Ishikawa (cell line): Measurements from ENCODE around the gene BMP6.

Experiments
- CEBPB ChIP-seq: IDR thresholded peaks from 2 replicates; pipeline ENCODE4 v1.6.1; 2012
- CREB1 ChIP-seq: IDR thresholded peaks from 2 replicates; pipeline ENCODE4 v1.6.1; 2012; ENCODE audit warnings: low read depth
- EGR1 ChIP-seq: IDR thresholded peaks from 2 replicates; pipeline ENCODE4 v1.6.1; 2012
- EP300 ChIP-seq: IDR thresholded peaks from 2 replicates; pipeline ENCODE4 v1.6.1; 2012; ENCODE audit warnings: borderline replicate concordance
- FOXM1 ChIP-seq: IDR thresholded peaks from 2 replicates; pipeline ENCODE4 v1.6.1; 2012; ENCODE audit warnings: low read depth, borderline replicate concordance
- MAX ChIP-seq: IDR thresholded peaks from 2 replicates; pipeline ENCODE4 v1.6.1; 2012
- NFIC ChIP-seq: IDR thresholded peaks from 2 replicates; pipeline ENCODE4 v1.6.1; 2012
- RAD21 ChIP-seq: IDR thresholded peaks from 2 replicates; pipeline ENCODE4 v1.6.1; 2012; ENCODE audit warnings: low read depth
- TAF1 ChIP-seq: IDR thresholded peaks from 2 replicates; pipeline ENCODE4 v1.6.1; 2012; ENCODE audit warnings: low read depth, mild to moderate bottlenecking
- TCF12 ChIP-seq: IDR thresholded peaks from 2 replicates; pipeline ENCODE4 v1.6.1; 2012; ENCODE audit warnings: low read depth
- TEAD4 ChIP-seq: IDR thresholded peaks from 2 replicates; pipeline ENCODE4 v1.6.1; 2012
- USF1 ChIP-seq: IDR thresholded peaks from 2 replicates; pipeline ENCODE4 v1.6.1; 2012
- YY1 ChIP-seq: IDR thresholded peaks from 2 replicates; pipeline ENCODE4 v1.6.1; 2012; ENCODE audit warnings: low read depth
- ZBTB7A ChIP-seq: IDR thresholded peaks from 2 replicates; pipeline ENCODE4 v1.6.1; 2012; ENCODE audit warnings: low read depth
- TF ChIP-seq, protein P1 (sequence below): IDR thresholded peaks from 2 replicates; pipeline ENCODE4 v1.6.1; 2012; ENCODE audit warnings: low read depth, mild to moderate bottlenecking

BMP6 gene

GRCh38 chr6:7750197-7750596 lies 24.3 kb downstream of the BMP6 start:
- no peak for TF ChIP-seq ZBTB7A
- TF ChIP-seq EGR1 = no peak
- no peak for TF ChIP-seq RAD21
- TF ChIP-seq CREB1 = no peak
- no peak for TF ChIP-seq USF1
- TF ChIP-seq TAF1 = no peak
- TF ChIP-seq FOXM1 = no peak
- TF ChIP-seq TCF12 = no peak
- no peak for TF ChIP-seq EP300

GRCh38 chr6:7758456-7758855 lies 32.6 kb downstream of the BMP6 start:
- TF ChIP-seq FOXM1 (no peak), USF1 (no peak), TCF12 (no peak), CEBPB (no peak), NFIC (no peak), TEAD4 (no peak), MAX (no peak), TAF1 (no peak), EGR1 (no peak), ZBTB7A (no peak), YY1 (no peak), RAD21 (no peak), EP300 (no peak), CREB1 (no peak)

GRCh38 chr6:7759320-7759719 lies 33.4 kb downstream of the BMP6 start:
- no peak for TF ChIP-seq NFIC
- TF ChIP-seq TCF12 = no peak
- no peak for TF ChIP-seq TEAD4
- no peak for TF ChIP-seq YY1
- TF ChIP-seq ZBTB7A = no peak
- TF ChIP-seq CEBPB = no peak
- TF ChIP-seq USF1 = no peak
- TF ChIP-seq EP300 = no peak
- no peak for TF ChIP-seq FOXM1
- TF ChIP-seq TAF1 = no peak
- no peak for TF ChIP-seq EGR1
- TF ChIP-seq MAX = no peak

GRCh38 chr6:7761051-7761450 lies 35.2 kb downstream of the BMP6 start:
- TF ChIP-seq TAF1 (no peak), MAX (no peak), ZBTB7A (no peak), USF1 (no peak), EGR1 (no peak), EP300 (no peak), NFIC (no peak), CEBPB (no peak), FOXM1 (no peak), CREB1 (no peak), RAD21 (no peak), YY1 (no peak), TCF12 (no peak)
- TF ChIP-seq, protein P1, sequence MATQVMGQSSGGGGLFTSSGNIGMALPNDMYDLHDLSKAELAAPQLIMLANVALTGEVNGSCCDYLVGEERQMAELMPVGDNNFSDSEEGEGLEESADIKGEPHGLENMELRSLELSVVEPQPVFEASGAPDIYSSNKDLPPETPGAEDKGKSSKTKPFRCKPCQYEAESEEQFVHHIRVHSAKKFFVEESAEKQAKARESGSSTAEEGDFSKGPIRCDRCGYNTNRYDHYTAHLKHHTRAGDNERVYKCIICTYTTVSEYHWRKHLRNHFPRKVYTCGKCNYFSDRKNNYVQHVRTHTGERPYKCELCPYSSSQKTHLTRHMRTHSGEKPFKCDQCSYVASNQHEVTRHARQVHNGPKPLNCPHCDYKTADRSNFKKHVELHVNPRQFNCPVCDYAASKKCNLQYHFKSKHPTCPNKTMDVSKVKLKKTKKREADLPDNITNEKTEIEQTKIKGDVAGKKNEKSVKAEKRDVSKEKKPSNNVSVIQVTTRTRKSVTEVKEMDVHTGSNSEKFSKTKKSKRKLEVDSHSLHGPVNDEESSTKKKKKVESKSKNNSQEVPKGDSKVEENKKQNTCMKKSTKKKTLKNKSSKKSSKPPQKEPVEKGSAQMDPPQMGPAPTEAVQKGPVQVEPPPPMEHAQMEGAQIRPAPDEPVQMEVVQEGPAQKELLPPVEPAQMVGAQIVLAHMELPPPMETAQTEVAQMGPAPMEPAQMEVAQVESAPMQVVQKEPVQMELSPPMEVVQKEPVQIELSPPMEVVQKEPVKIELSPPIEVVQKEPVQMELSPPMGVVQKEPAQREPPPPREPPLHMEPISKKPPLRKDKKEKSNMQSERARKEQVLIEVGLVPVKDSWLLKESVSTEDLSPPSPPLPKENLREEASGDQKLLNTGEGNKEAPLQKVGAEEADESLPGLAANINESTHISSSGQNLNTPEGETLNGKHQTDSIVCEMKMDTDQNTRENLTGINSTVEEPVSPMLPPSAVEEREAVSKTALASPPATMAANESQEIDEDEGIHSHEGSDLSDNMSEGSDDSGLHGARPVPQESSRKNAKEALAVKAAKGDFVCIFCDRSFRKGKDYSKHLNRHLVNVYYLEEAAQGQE = no peak

GRCh38 chr6:7762760-7763159 lies 36.9 kb downstream of the BMP6 start:
- TF ChIP-seq TAF1 = no peak
- no peak for TF ChIP-seq NFIC
- TF ChIP-seq TCF12 = no peak
- TF ChIP-seq, protein P1 = no peak
